GOT3 (cell line): ENCODE measurements around the gene ERGIC1.
"Not testable (repeated sequence)": the region's sequence is repeated elsewhere in the genome, so short reads cannot be mapped to it uniquely, and the experiment has no call there.

ENCODE experiments used
- DNase-seq: peaks from one replicate; lab custom pipeline; 2025; ENCODE audit warnings: mixed read lengths; lab: John Stamatoyannopoulos, UW

Gene ERGIC1

GRCh38 chr5:172830275-172830799 is 3.7 kb upstream of the ERGIC1 start:
- no peak for DNase-seq

- no peak for DNase-seq
Measured at GRCh38 chr5:172830876-172831662, 3.0 kb upstream of the ERGIC1 start.

- DNase-seq: no peak
Measured at GRCh38 chr5:172832383-172833315, 1.4 kb upstream of the ERGIC1 start.

GRCh38 chr5:172833372-172833685 is 722 bp upstream of the ERGIC1 start:
- no peak for DNase-seq

- DNase-seq: no peak
Measured at GRCh38 chr5:172834415-172835289, 601 bp downstream of the ERGIC1 start.

GRCh38 chr5:172835290-172835993 is 1.4 kb downstream of the ERGIC1 start:
- DNase-seq: no peak

- no peak for DNase-seq
Measured at GRCh38 chr5:172835994-172836356, 1.9 kb downstream of the ERGIC1 start.

- DNase-seq: no peak
Measured at GRCh38 chr5:172837640-172838039, 3.6 kb downstream of the ERGIC1 start.

- no peak for DNase-seq
Measured at GRCh38 chr5:172838151-172838875, 4.3 kb downstream of the ERGIC1 start.

- DNase-seq: no peak
Measured at GRCh38 chr5:172839669-172840431, 5.8 kb downstream of the ERGIC1 start.

- no peak for DNase-seq
Measured at GRCh38 chr5:172840432-172841154, 6.5 kb downstream of the ERGIC1 start.

GRCh38 chr5:172841256-172841655 is 7.2 kb downstream of the ERGIC1 start:
- no peak for DNase-seq

GRCh38 chr5:172843825-172844576 is 9.9 kb downstream of the ERGIC1 start:
- DNase-seq: no peak

GRCh38 chr5:172844577-172844838 is 10.5 kb downstream of the ERGIC1 start:
- DNase-seq: no peak

- DNase-seq: no peak
Measured at GRCh38 chr5:172845154-172845553, 11.1 kb downstream of the ERGIC1 start.

- DNase-seq: no peak
Measured at GRCh38 chr5:172845576-172845975, 11.5 kb downstream of the ERGIC1 start.

GRCh38 chr5:172846249-172846648 is 12.2 kb downstream of the ERGIC1 start:
- DNase-seq: no peak

- no peak for DNase-seq
Measured at GRCh38 chr5:172846677-172847076, 12.6 kb downstream of the ERGIC1 start.

- not testable (repeated sequence) for DNase-seq
Measured at GRCh38 chr5:172847584-172847983, 13.5 kb downstream of the ERGIC1 start.
